Osteocyte (in vitro differentiated cells): Measurements from ENCODE around the gene ARFGAP1. TPM values are rescaled to one million over a fixed set of nuclear protein-coding genes. Genes with fewer than 3 reads are reported as not detected.

Experiments used
- DNase-seq: peaks from one replicate; pipeline ENCODE4 v3.0.0; 2021; ENCODE audit warnings: mixed read lengths; ENCODE audit not compliant: unreplicated experiment; ENCODE audit errors: extremely low spot score
- H3K27ac Mint-ChIP-seq: one replicate; pipeline ENCODE4 v1.8.0; 2021; ENCODE audit warnings: mild to moderate bottlenecking, mixed read lengths; ENCODE audit not compliant: unreplicated experiment
- H3K27me3 Mint-ChIP-seq: one replicate; pipeline ENCODE4 v1.8.0; 2021; ENCODE audit warnings: mixed read lengths; ENCODE audit not compliant: unreplicated experiment
- H3K36me3 Mint-ChIP-seq: one replicate; pipeline ENCODE4 v1.8.0; 2021; ENCODE audit warnings: mixed read lengths; ENCODE audit not compliant: unreplicated experiment
- H3K4me1 Mint-ChIP-seq: one replicate; pipeline ENCODE4 v1.8.0; 2021; ENCODE audit warnings: mixed read lengths; ENCODE audit not compliant: unreplicated experiment
- H3K4me3 Mint-ChIP-seq: one replicate; pipeline ENCODE4 v1.8.0; 2021; ENCODE audit warnings: mild to moderate bottlenecking, moderate library complexity, mixed read lengths; ENCODE audit not compliant: unreplicated experiment
- H3K9me3 Mint-ChIP-seq: one replicate; pipeline ENCODE4 v1.8.0; 2021; ENCODE audit warnings: mixed read lengths; ENCODE audit not compliant: unreplicated experiment
- CTCF ChIP-seq: fragments of 200-600 bp; sonication (generic); IDR thresholded peaks from 2 replicates; pipeline ENCODE4 v1.5.0; 2021; ENCODE audit warnings: antibody characterized with exemption, mild to moderate bottlenecking, moderate library complexity
- total RNA-seq: library from RNA; stranded (reverse); gene quantifications from 2 replicates; pipeline ENCODE4 v1.2.1, GENCODE V29; 2021

ARFGAP1 gene
- total RNA-seq, 1 donor from 2014 or later = 119 TPM

DNA sequence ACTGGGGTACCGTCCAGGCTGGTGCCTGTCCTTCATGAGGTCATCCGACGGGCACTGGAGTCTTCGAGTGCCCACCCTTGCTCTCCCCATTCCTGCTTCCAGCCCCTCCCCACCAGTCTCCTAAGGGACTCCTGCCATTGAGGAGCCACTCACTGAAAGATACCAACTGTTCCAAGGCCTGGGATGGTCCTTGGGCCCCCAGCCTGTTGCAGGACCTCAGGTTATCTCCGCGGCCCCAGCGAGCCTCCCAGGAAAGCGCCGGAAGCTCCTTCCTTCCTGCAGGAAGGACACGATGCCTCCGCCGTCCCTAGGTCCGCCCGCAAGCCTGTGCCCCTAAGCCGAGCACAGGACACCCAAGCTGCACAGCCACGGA lies 19.6 kb upstream of the ARFGAP1 start:
- no peak overlapping the region for H3K27ac Mint-ChIP-seq
- H3K4me1 Mint-ChIP-seq = peaks cover 16% of the 10 kb centered on the region
- DNase-seq = no peak
- no peak for TF ChIP-seq CTCF
- no peaks in the 10 kb centered on the region for H3K36me3 Mint-ChIP-seq
- peaks cover 55% of the 10 kb centered on the region for H3K27me3 Mint-ChIP-seq
- H3K9me3 Mint-ChIP-seq = no peaks in the 10 kb centered on the region
- H3K4me3 Mint-ChIP-seq = peak overlapping the region; percentile 49

DNA sequence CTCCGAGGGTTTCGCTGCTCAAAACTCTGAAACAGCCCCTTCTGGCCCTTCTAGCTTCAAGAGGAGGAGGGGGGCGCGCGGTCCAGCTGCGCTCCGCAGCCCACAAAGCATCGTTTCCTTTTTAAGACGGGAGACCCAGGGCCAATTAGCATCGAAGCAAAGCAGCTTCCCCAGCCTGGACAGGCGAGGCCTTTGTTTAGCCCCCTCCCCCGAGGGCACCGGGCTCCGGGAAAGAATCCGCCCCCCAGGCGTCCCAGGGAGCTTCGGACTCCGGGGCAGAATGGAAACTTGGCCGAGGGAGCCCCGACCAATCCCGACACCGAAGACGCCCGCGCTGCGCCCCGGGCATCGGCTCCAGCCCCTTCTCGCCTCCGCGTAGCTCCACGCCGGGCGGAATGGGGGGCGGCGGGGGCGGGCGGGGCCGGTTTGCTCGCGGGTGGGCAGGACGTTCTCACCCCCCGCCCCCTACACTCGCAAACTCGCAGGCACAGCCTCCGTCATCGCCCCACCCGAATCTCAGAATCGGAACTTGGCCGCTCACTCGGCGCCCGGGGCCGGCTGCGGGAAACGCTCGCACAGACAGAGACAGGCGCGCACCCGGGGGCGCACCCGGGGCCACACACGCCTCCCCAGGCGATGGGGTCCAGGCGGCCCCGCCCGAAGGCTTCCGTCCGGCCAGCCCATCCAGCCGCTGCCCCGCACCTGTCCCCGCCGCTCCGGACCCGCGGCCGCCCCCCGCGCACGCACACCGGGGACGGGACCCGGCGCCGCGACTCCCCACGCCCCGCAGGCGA lies 19.0 kb upstream of the ARFGAP1 start:
- Mint-ChIP-seq H3K36me3 (no peaks in the 10 kb centered on the region), H3K27ac (no peak overlapping the region), H3K9me3 (no peaks in the 10 kb centered on the region), H3K27me3 (peaks cover 52% of the 10 kb centered on the region), H3K4me1 (peaks cover 13% of the 10 kb centered on the region), H3K4me3 (peak overlapping the region; percentile 49)
- DNase-seq = no peak
- no peak for TF ChIP-seq CTCF

- Mint-ChIP-seq H3K9me3 (no peaks in the 10 kb centered on the region), H3K4me3 (peak within 1 kb of the TSS; percentile 55), H3K36me3 (no peaks in the 10 kb centered on the region), H3K4me1 (peaks cover 13% of the 10 kb centered on the region), H3K27ac (no peak within 1 kb of the TSS), H3K27me3 (peaks cover 47% of the 10 kb centered on the region)
- TF ChIP-seq CTCF = no peak
- no peak for DNase-seq
Measured at GRCh38 chr20:63254232-63254605, 18.4 kb upstream of the ARFGAP1 start, which contains the start of gene NKAIN4. Gene NKAIN4 (minus strand): TSS chr20:63254463. CDS start chr20:63254450, 13 bp downstream.

- Mint-ChIP-seq H3K27ac (no peak overlapping the region), H3K4me1 (peaks cover 13% of the 10 kb centered on the region), H3K36me3 (no peaks in the 10 kb centered on the region), H3K9me3 (no peaks in the 10 kb centered on the region), H3K4me3 (peak overlapping the region; percentile 55), H3K27me3 (peaks cover 49% of the 10 kb centered on the region)
- no peak for TF ChIP-seq CTCF
- no peak for DNase-seq
Measured at GRCh38 chr20:63254606-63255384, 17.8 kb upstream of the ARFGAP1 start.
